ENCODE data around the gene RHCE. TPM values are rescaled to one million over a fixed set of nuclear protein-coding genes. Genes with fewer than 3 reads are reported as not detected.
"Not testable (repeated sequence)": the region's sequence is repeated elsewhere in the genome, so short reads cannot be mapped to it uniquely, and the experiment has no call there.

The RHCE gene
- total RNA-seq, 2 experiments from 2014 or later: 0.33 to 0.54 TPM

DNA sequence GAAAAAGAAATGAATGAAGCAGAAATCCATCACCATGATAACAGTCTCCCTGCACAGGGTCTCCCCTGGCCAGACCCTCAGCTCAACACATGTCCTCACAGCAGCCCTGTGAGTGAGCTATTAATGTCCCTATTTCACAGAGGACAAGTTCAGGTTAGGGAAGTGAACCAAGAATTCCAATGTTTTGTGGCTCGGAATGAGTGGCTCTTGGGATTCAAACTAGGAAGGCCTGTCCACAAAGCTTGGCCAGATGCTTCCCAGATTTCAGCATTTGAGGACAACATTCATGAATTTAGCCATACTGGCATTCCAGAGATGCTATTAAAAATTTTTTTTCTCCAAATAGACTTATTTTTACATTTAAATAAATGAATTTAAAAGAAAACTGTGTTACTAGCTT, 38.1 kb downstream of the RHCE start:
- DNase-seq; CTCF ChIA-PET; H3K4me1 Mint-ChIP-seq (ENCODE audit: low read depth); H3K27me3 Mint-ChIP-seq (ENCODE audit: low read depth); intact Hi-C loops (cut with micrococcal nuclease); H3K4me3 Mint-ChIP-seq; H3K36me3 Mint-ChIP-seq (ENCODE audit: low read depth); H3K27ac Mint-ChIP-seq; H3K9me3 Mint-ChIP-seq: not testable (repeated sequence)

DNA sequence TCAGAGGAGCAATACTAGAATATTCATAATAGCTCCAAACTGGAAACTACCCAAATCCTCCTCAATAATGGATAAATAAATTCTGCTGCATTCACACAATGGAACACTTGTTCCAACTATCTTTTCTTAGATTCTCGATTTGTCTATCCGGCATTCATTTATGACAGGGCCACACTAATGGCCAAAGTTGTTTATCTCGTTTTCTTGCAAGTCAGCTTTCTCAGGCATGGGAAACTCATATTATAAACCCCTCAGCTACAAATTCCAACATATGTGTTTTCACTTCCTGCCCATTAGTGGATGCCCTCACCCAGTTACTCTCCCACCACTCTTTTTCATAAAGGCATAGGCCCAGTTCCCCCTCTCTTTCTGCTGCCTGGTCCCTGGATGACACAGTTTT, 42.3 kb downstream of the RHCE start:
- DNase-seq; CTCF ChIA-PET; H3K36me3 Mint-ChIP-seq (ENCODE audit: low read depth); H3K27ac Mint-ChIP-seq; intact Hi-C loops (cut with micrococcal nuclease); H3K27me3 Mint-ChIP-seq (ENCODE audit: low read depth); H3K9me3 Mint-ChIP-seq; H3K4me3 Mint-ChIP-seq; H3K4me1 Mint-ChIP-seq (ENCODE audit: low read depth): not testable (repeated sequence)

- H3K36me3 Mint-ChIP-seq (ENCODE audit: low read depth); H3K4me1 Mint-ChIP-seq (ENCODE audit: low read depth); H3K4me3 Mint-ChIP-seq; intact Hi-C loops (cut with micrococcal nuclease); H3K27ac Mint-ChIP-seq; DNase-seq; H3K27me3 Mint-ChIP-seq (ENCODE audit: low read depth); H3K9me3 Mint-ChIP-seq; CTCF ChIA-PET: not testable (repeated sequence)
Observed at GRCh38 chr1:25371757-25372156, 48.9 kb downstream of the RHCE start.

DNA sequence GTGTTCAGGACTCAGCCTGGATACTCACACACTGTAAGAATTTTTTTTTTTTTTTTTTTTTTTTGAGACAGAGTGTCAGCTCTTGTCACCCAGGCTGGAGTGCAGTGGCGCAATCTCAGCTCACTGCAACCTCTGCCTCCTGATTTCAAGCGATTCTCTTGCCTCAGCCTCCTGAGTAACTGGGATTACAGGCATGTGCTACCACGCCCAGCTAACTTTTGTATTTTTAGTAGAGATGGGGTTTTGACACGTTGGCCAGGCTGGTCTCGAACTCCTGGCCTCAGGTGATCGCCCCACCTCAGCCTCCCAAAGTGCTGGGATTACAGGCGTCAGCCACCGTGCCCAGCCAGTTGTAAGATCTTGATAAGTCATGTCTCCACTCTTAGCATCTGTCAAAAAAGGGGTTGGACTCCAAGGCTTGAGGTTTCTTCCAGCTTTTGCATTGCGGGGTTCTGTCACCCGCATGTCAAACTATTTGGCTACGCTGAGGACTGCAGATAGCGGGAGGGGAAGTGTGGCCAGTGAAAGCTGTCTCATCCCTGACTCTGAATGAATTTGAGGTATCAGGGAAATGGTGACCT, 50.8 kb downstream of the RHCE start:
- DNase-seq; H3K27me3 Mint-ChIP-seq (ENCODE audit: low read depth); H3K27ac Mint-ChIP-seq; H3K9me3 Mint-ChIP-seq; H3K4me3 Mint-ChIP-seq; H3K4me1 Mint-ChIP-seq (ENCODE audit: low read depth); H3K36me3 Mint-ChIP-seq (ENCODE audit: low read depth); intact Hi-C loops (cut with micrococcal nuclease): not testable (repeated sequence)
- CTCF ChIA-PET: interaction anchor here (0.6 kb wide), 1 partner anchor 319 kb away, joined by 3 read pairs; no protein-coding TSS in a partner anchor

GRCh38 chr1:25369241-25369640, 51.4 kb downstream of the RHCE start:
- Mint-ChIP-seq H3K27ac (no peak overlapping the region), H3K27me3 (ENCODE audit: low read depth) (no peaks in the 10 kb centered on the region), H3K4me3 (no peak overlapping the region), H3K4me1 (ENCODE audit: low read depth) (no peaks in the 10 kb centered on the region), H3K36me3 (ENCODE audit: low read depth) (no peaks in the 10 kb centered on the region), H3K9me3 (no peaks in the 10 kb centered on the region)
- intact Hi-C loops (cut with micrococcal nuclease): no loop called here
- CTCF ChIA-PET: interaction anchor here (0.6 kb wide), 2 partner anchors 117 to 320 kb away, joined by 3 to 4 read pairs; no protein-coding TSS in a partner anchor
- DNase-seq: no peak

DNA sequence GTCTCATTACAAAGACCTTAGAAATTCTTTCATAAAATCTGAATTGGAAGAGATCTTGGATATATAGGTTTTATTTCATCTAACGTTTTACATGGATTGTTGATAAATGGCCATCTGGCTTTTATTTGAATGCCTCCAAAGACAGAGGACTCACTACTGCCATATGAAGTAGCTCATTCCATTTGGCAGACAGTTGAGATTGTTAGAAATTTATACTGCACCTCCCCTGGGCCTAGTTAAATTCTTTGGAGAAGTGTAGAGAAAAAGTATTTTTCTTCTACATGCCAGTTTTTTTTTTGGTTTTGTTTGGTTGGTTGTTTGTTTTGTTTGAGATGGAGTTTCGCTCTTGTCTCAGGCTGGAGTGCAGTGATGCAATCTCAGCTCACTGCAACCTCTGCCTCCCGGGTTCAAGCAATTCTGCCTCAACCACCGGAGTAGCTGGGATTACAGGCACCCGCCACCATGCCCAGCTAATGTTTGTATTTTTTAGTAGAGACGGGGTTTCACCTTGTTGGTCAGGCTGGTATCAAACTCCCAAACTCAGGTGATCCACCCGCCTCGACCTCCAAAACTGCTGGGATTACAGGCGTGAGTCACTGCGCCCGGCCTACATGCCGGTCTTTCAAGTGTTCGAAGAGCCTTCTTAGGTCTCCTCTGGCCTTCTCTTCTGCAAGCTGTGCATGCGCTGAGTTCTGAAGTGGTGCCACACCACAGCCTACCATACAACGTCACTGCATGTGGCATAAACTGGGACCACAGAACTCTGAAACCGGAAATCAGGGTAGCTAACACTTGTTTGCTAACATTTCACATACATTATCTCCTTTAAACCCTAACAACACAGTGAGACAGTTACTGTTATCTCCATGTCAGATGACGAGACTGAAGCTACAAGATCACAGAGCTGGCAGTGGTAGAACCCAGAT, 57.7 kb downstream of the RHCE start:
- H3K4me1 Mint-ChIP-seq (ENCODE audit: low read depth); DNase-seq; H3K9me3 Mint-ChIP-seq; CTCF ChIA-PET; H3K27me3 Mint-ChIP-seq (ENCODE audit: low read depth); intact Hi-C loops (cut with micrococcal nuclease); H3K27ac Mint-ChIP-seq; H3K4me3 Mint-ChIP-seq: not testable (repeated sequence)
- H3K36me3 Mint-ChIP-seq (ENCODE audit: low read depth): peaks cover 14% of the 10 kb centered on the region

- intact Hi-C loops (cut with micrococcal nuclease): no loop called here
- Mint-ChIP-seq H3K4me3 (no peak overlapping the region), H3K36me3 (ENCODE audit: low read depth) (peaks cover 14% of the 10 kb centered on the region), H3K4me1 (ENCODE audit: low read depth) (peaks cover 8% of the 10 kb centered on the region), H3K27me3 (ENCODE audit: low read depth) (no peaks in the 10 kb centered on the region), H3K9me3 (no peaks in the 10 kb centered on the region), H3K27ac (no peak overlapping the region)
- no peak for DNase-seq
- CTCF ChIA-PET: no interaction called here
Observed at GRCh38 chr1:25361901-25362300, 58.7 kb downstream of the RHCE start.

DNA sequence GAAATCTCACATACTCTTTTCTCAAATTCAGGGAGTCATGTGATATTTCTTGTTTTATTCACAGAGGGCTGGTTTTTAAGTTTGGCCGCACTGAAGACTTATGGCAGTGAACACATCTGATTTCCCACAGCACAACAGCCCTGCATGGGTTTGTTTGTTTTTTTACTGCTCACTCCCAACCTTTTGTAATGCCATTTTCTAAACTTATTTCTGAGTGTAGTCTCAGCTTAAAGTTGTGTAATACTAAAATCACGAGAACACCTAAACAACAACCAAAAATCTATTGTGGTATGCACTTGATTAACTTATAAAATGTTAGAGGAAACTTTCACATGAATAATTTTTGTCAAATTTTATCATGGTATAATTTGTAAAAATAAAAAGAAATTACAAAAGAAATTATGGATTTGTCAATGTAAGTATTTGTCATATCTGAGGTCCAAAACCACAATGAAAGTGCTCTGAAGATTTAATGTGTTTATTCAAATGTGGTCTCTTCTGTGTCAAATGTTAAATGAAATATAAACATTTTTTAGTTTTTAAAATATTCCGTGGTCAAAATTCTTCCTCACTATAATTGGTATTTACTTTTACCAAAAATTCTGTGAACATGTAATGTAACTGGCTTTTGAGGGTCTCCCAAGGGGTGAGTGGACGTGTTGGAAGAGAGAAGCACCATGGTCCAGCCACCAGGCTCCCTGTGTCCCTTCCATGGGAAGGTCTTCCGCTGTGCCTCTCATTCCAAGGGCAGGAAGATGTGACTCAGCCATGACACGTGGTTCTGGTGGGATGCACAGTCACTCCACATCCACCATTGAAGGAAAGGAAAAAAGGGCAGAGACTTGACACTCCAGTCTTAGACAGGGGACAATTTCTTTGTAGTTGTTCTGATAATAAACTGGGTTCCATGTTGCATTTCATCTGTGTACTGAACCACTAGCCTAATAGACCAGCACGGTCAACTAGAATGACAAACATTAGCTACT, 59.7 kb downstream of the RHCE start:
- Mint-ChIP-seq H3K27me3 (ENCODE audit: low read depth) (no peaks in the 10 kb centered on the region), H3K27ac (no peak overlapping the region), H3K4me3 (no peak overlapping the region), H3K4me1 (ENCODE audit: low read depth) (peaks cover 16% of the 10 kb centered on the region), H3K36me3 (ENCODE audit: low read depth) (peaks cover 15% of the 10 kb centered on the region), H3K9me3 (no peaks in the 10 kb centered on the region)
- CTCF ChIA-PET: no interaction called here
- DNase-seq: no peak
- intact Hi-C loops (cut with micrococcal nuclease): no loop called here

GRCh38 chr1:25356848-25357247, 63.8 kb downstream of the RHCE start:
- intact Hi-C loops (cut with micrococcal nuclease): no loop called here
- peaks cover 18% of the 10 kb centered on the region for H3K36me3 Mint-ChIP-seq (ENCODE audit: low read depth)

DNA sequence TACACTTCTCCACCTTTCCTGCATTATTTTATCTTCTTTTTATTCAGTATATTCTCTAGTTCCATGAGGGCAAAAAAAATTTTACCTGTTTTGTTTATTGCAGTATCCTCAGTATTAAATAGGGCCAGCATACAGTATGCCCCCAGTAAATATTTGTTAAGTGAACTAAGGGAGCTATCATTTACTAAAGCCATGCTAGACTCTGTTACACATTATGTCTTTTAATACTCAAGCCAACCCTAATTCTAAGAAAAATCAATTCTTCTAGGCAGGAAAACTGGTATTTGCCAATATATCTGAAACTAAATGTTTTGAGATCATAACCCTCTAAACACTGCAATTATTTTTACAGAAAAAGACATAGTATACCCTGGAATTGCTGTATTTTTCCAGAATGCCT, 64.2 kb downstream of the RHCE start:
- CTCF ChIA-PET: no interaction called here
- intact Hi-C loops (cut with micrococcal nuclease): no loop called here
- H3K9me3 Mint-ChIP-seq: no peaks in the 10 kb centered on the region
- peaks cover 14% of the 10 kb centered on the region for H3K36me3 Mint-ChIP-seq (ENCODE audit: low read depth)
- no peak overlapping the region for H3K4me3 Mint-ChIP-seq
- peaks cover 21% of the 10 kb centered on the region for H3K4me1 Mint-ChIP-seq (ENCODE audit: low read depth)
- H3K27ac Mint-ChIP-seq: peak overlapping the region; percentile 38
- DNase-seq: no peak
- H3K27me3 Mint-ChIP-seq (ENCODE audit: low read depth): no peaks in the 10 kb centered on the region

More at GRCh38 chr1:25356848-25357247, 63.8 kb downstream of the RHCE start:
- Mint-ChIP-seq H3K4me3 (no peak overlapping the region), H3K27me3 (ENCODE audit: low read depth) (no peaks in the 10 kb centered on the region), H3K27ac (peak overlapping the region; percentile 53), H3K9me3 (no peaks in the 10 kb centered on the region), H3K4me1 (ENCODE audit: low read depth) (peaks cover 21% of the 10 kb centered on the region)
- no peak for DNase-seq
- CTCF ChIA-PET: no interaction called here

- no peak overlapping the region for H3K4me3 Mint-ChIP-seq
- peaks cover 14% of the 10 kb centered on the region for H3K36me3 Mint-ChIP-seq (ENCODE audit: low read depth)
Observed at GRCh38 chr1:25355841-25356395, 64.7 kb downstream of the RHCE start.

GRCh38 chr1:25349606-25350005, 71.0 kb downstream of the RHCE start:
- H3K4me1 Mint-ChIP-seq (ENCODE audit: low read depth): peaks cover 2% of the 10 kb centered on the region
- intact Hi-C loops (cut with micrococcal nuclease): no loop called here
- no peaks in the 10 kb centered on the region for H3K9me3 Mint-ChIP-seq
- DNase-seq: no peak
- no peak overlapping the region for H3K4me3 Mint-ChIP-seq
- CTCF ChIA-PET: interaction anchor here (1.0 to 2.1 kb wide), 2 partner anchors 10 to 119 kb away, joined by 4 to 5 read pairs; no protein-coding TSS in a partner anchor
- no peak overlapping the region for H3K27ac Mint-ChIP-seq
- peaks cover 9% of the 10 kb centered on the region for H3K36me3 Mint-ChIP-seq (ENCODE audit: low read depth)
- H3K27me3 Mint-ChIP-seq (ENCODE audit: low read depth): no peaks in the 10 kb centered on the region

More at GRCh38 chr1:25355841-25356395, 64.7 kb downstream of the RHCE start:
- Mint-ChIP-seq H3K27me3 (ENCODE audit: low read depth) (no peaks in the 10 kb centered on the region), H3K4me1 (ENCODE audit: low read depth) (peaks cover 21% of the 10 kb centered on the region), H3K9me3 (no peaks in the 10 kb centered on the region), H3K27ac (peak overlapping the region; percentile 38)
- DNase-seq: no peak
- CTCF ChIA-PET: no interaction called here
- intact Hi-C loops (cut with micrococcal nuclease): no loop called here
